ACHN (cell line): ENCODE measurements around the gene KCNJ13.

Source experiments
- DNase-seq: peaks from one replicate; pipeline ENCODE4 v3.0.0-alpha.2; 2015
- in situ Hi-C: cut with HindIII; loops from 2 replicates; pipeline ENCODE4 v1.10.0; 2017; ENCODE audit warnings: low sequenced_read_pairs, low pct_ligation_motif_present, low pct_unique_long_range_greater_than_20kb

The KCNJ13 gene

GRCh38 chr2:232776435-232776834 lies at the start of gene KCNJ13:
KCNJ13 (minus strand) TSS chr2:232776565; CDS start chr2:232771362, 5,203 bp downstream.
- in situ Hi-C loops: no loop called here
- no peak for DNase-seq

- DNase-seq: no peak
- in situ Hi-C loops: no loop called here
These were observed 41.4 kb upstream of the KCNJ13 start for GRCh38 chr2:232817756-232818155.

GRCh38 chr2:232816657-232817056 lies 40.3 kb upstream of the KCNJ13 start:
- in situ Hi-C loops: no loop called here
- DNase-seq: no peak

- in situ Hi-C loops: no loop called here
- DNase-seq: no peak
These were observed 39.2 kb upstream of the KCNJ13 start for GRCh38 chr2:232815569-232815968.

GRCh38 chr2:232810444-232810843 lies 34.1 kb upstream of the KCNJ13 start:
- in situ Hi-C loops: no loop called here
- no peak for DNase-seq

- peak; percentile 14 for DNase-seq
- in situ Hi-C loops: no loop called here
These were observed 33.2 kb upstream of the KCNJ13 start for GRCh38 chr2:232809349-232810124.

GRCh38 chr2:232802091-232802490 lies 25.7 kb upstream of the KCNJ13 start:
- in situ Hi-C loops: no loop called here
- no peak for DNase-seq

GRCh38 chr2:232800166-232800565 lies 23.8 kb upstream of the KCNJ13 start:
- in situ Hi-C loops: no loop called here

GRCh38 chr2:232798187-232798586 lies 21.8 kb upstream of the KCNJ13 start:
- in situ Hi-C loops: no loop called here
- DNase-seq: no peak

More at GRCh38 chr2:232800166-232800565, 23.8 kb upstream of the KCNJ13 start:
- DNase-seq: no peak

- peak; percentile 19 for DNase-seq
- in situ Hi-C loops: no loop called here
These were observed 19.6 kb upstream of the KCNJ13 start for GRCh38 chr2:232795920-232796319.

- no peak for DNase-seq
- in situ Hi-C loops: no loop called here
These were observed 18.6 kb upstream of the KCNJ13 start for GRCh38 chr2:232794981-232795380.

GRCh38 chr2:232793271-232793670 lies 16.9 kb upstream of the KCNJ13 start:
- in situ Hi-C loops: no loop called here
- DNase-seq: no peak

- in situ Hi-C loops: no loop called here
- no peak for DNase-seq
These were observed 15.2 kb upstream of the KCNJ13 start for GRCh38 chr2:232791518-232791917.

- no peak for DNase-seq
- in situ Hi-C loops: no loop called here
These were observed 12.7 kb upstream of the KCNJ13 start for GRCh38 chr2:232789082-232789481.

- in situ Hi-C loops: no loop called here
These were observed 11.4 kb upstream of the KCNJ13 start for GRCh38 chr2:232787806-232788205.

GRCh38 chr2:232783278-232783677 lies 6.9 kb upstream of the KCNJ13 start:
- DNase-seq: no peak
- in situ Hi-C loops: no loop called here

More at GRCh38 chr2:232787806-232788205, 11.4 kb upstream of the KCNJ13 start:
- no peak for DNase-seq

- in situ Hi-C loops: no loop called here
- DNase-seq: peak; percentile 97
These were observed 5.4 kb upstream of the KCNJ13 start for GRCh38 chr2:232781765-232782164.

GRCh38 chr2:232779934-232780333 lies 3.6 kb upstream of the KCNJ13 start:
- in situ Hi-C loops: no loop called here
- DNase-seq: no peak

GRCh38 chr2:232779465-232779864 lies 3.1 kb upstream of the KCNJ13 start:
- DNase-seq: no peak
- in situ Hi-C loops: no loop called here

- in situ Hi-C loops: no loop called here
- no peak for DNase-seq
These were observed 911 bp upstream of the KCNJ13 start for GRCh38 chr2:232777276-232777675.
